Hepatocyte (in vitro differentiated cells): Measurements from ENCODE around the gene DNAJA4. TPM values are rescaled to one million over a fixed set of nuclear protein-coding genes. Genes with fewer than 3 reads are reported as not detected.

Experiments
- DNase-seq: peaks from one replicate; pipeline ENCODE4 v3.0.0-alpha.2; 2016; ENCODE audit warnings: low spot score
- H2AFZ ChIP-seq: fragments of 200-600 bp; sonication (generic); 2 replicates; pipeline ENCODE4 v1.6.0; 2016; ENCODE audit warnings: antibody characterized with exemption, mild to moderate bottlenecking
- H3K27ac ChIP-seq: fragments of 200-600 bp; sonication (generic); 2 replicates; pipeline ENCODE4 v1.5.1; 2016; ENCODE audit warnings: mild to moderate bottlenecking
- H3K27me3 ChIP-seq: fragments of 200-600 bp; sonication (generic); 2 replicates; pipeline ENCODE4 v1.6.1; 2016
- H3K36me3 ChIP-seq: fragments of 200-600 bp; sonication (generic); replicated peaks from 2 replicates; pipeline ENCODE4 v1.5.1; 2016; ENCODE audit warnings: low read depth; ENCODE audit not compliant: insufficient read depth
- H3K4me1 ChIP-seq: fragments of 200-600 bp; sonication (generic); 2 replicates; pipeline ENCODE4 v1.5.1; 2016; ENCODE audit warnings: mild to moderate bottlenecking, moderate library complexity; ENCODE audit not compliant: insufficient read depth
- H3K4me2 ChIP-seq: fragments of 200-600 bp; sonication (generic); 2 replicates; pipeline ENCODE4 v1.6.0; 2016
- H3K4me3 ChIP-seq: fragments of 200-600 bp; sonication (generic); 2 replicates; pipeline ENCODE4 v1.5.1; 2016; ENCODE audit warnings: mild to moderate bottlenecking
- H3K79me2 ChIP-seq: fragments of 200-600 bp; sonication (generic); 2 replicates; pipeline ENCODE4 v1.6.0; 2017; ENCODE audit warnings: mild to moderate bottlenecking
- H3K9me2 ChIP-seq: fragments of 200-600 bp; sonication (generic); replicated peaks from 2 replicates; pipeline ENCODE4 v1.6.0; 2017; ENCODE audit warnings: mild to moderate bottlenecking; ENCODE audit not compliant: insufficient read depth
- H3K9me3 ChIP-seq: fragments of 200-600 bp; sonication (generic); 2 replicates; pipeline ENCODE4 v1.5.1; 2016; ENCODE audit warnings: low read depth, mild to moderate bottlenecking
- H4K20me1 ChIP-seq: fragments of 200-600 bp; sonication (generic); 2 replicates; pipeline ENCODE4 v1.6.0; 2016; ENCODE audit warnings: mild to moderate bottlenecking; ENCODE audit not compliant: insufficient read depth, poor library complexity, severe bottlenecking
- CTCF ChIP-seq: fragments of 200-600 bp; sonication (generic); IDR thresholded peaks from 2 replicates; pipeline ENCODE4 v1.5.1; 2016; ENCODE audit warnings: antibody characterized with exemption, mild to moderate bottlenecking; ENCODE audit not compliant: poor library complexity
- EZH2 ChIP-seq: fragments of 200-600 bp; sonication (generic); IDR thresholded peaks from 2 replicates; pipeline ENCODE4 v1.6.1; 2016; ENCODE audit warnings: antibody characterized with exemption, mild to moderate bottlenecking, borderline replicate concordance
- EZH2phosphoT487 ChIP-seq: fragments of 200-600 bp; sonication (generic); IDR thresholded peaks from one replicate; pipeline ENCODE4 v1.6.1; 2018; ENCODE audit warnings: antibody characterized with exemption, mild to moderate bottlenecking, low read depth, moderate library complexity; ENCODE audit not compliant: unreplicated experiment, severe bottlenecking
- WGBS: methylation state at CpG from one replicate; pipeline ENCODE4 v1.1.6; 2016; ENCODE audit warnings: low lambda C conversion rate; ENCODE audit errors: missing lambda C conversion rate; 5-methylcytosine and 5-hydroxymethylcytosine counted together
- polyA plus RNA-seq: library from polyadenylated mRNA; unstranded; fragments of >200 nt; fragmentation: Nextera tagmentation; extraction: Ambion mirVana; gene quantifications from 2 replicates; pipeline ENCODE4 v1.2.1, GENCODE V29; 2016
- total RNA-seq: library from RNA; depleted of rRNA; stranded (reverse); fragments of >200 nt; gene quantifications from 2 replicates; pipeline ENCODE4 v1.2.3, GENCODE V29; 2014

The DNAJA4 gene
- total and polyA plus RNA-seq, 2 experiments from 2014 or later = 2.8 to 3.6 TPM

- no peaks in the 10 kb centered on the region for H3K4me1 ChIP-seq
- no peaks in the 10 kb centered on the region for H3K9me3 ChIP-seq
- no peak overlapping the region for H3K4me3 ChIP-seq
- TF ChIP-seq CTCF = no peak
- TF ChIP-seq EZH2 = no peak
- no peak for TF ChIP-seq EZH2phosphoT487
- no peaks in the 10 kb centered on the region for H3K36me3 ChIP-seq
- H4K20me1 ChIP-seq = no peaks in the 10 kb centered on the region
- H3K27ac ChIP-seq = no peak overlapping the region
- H3K79me2 ChIP-seq = no peaks in the 10 kb centered on the region
- WGBS = 92% methylated on average over 5 of the region's 5 CpGs
- H3K9me2 ChIP-seq = no peaks in the 10 kb centered on the region
- H3K4me2 ChIP-seq = no peak overlapping the region
- no peak overlapping the region for H2AFZ ChIP-seq
- H3K27me3 ChIP-seq = no peaks in the 10 kb centered on the region
- no peak for DNase-seq
These were observed 31.4 kb upstream of the DNAJA4 start for GRCh38 chr15:78232951-78233350.

GRCh38 chr15:78233496-78233895 lies 30.9 kb upstream of the DNAJA4 start:
- no peaks in the 10 kb centered on the region for H4K20me1 ChIP-seq
- H3K9me2 ChIP-seq = no peaks in the 10 kb centered on the region
- no peak for TF ChIP-seq EZH2
- TF ChIP-seq EZH2phosphoT487 = no peak
- no peak for TF ChIP-seq CTCF
- H3K27me3 ChIP-seq = no peaks in the 10 kb centered on the region
- no peak overlapping the region for H3K27ac ChIP-seq
- no peaks in the 10 kb centered on the region for H3K36me3 ChIP-seq
- no peak overlapping the region for H2AFZ ChIP-seq
- H3K9me3 ChIP-seq = no peaks in the 10 kb centered on the region
- no peaks in the 10 kb centered on the region for H3K4me1 ChIP-seq
- no peak for DNase-seq
- H3K79me2 ChIP-seq = no peaks in the 10 kb centered on the region
- no peak overlapping the region for H3K4me2 ChIP-seq
- WGBS = 85% methylated on average over 11 of the region's 11 CpGs
- no peak overlapping the region for H3K4me3 ChIP-seq

- 70% methylated on average over 6 of the region's 6 CpGs for WGBS
- Histone ChIP-seq H3K79me2 (no peaks in the 10 kb centered on the region), H4K20me1 (no peaks in the 10 kb centered on the region), H3K4me2 (no peak within 1 kb of the TSS), H3K36me3 (no peaks in the 10 kb centered on the region), H3K27ac (no peak within 1 kb of the TSS), H3K4me1 (no peaks in the 10 kb centered on the region), H3K4me3 (no peak within 1 kb of the TSS), H3K27me3 (no peaks in the 10 kb centered on the region), H2AFZ (no peak within 1 kb of the TSS), H3K9me3 (no peaks in the 10 kb centered on the region), H3K9me2 (no peaks in the 10 kb centered on the region)
- DNase-seq = no peak
- TF ChIP-seq CTCF (no peak), EZH2phosphoT487 (no peak), EZH2 (no peak)
These were observed 29.8 kb upstream of the DNAJA4 start, which contains the start of gene ACSBG1 for GRCh38 chr15:78234515-78235040. TSS of gene ACSBG1 (minus strand) at chr15:78234565. CDS start at chr15:78234501, 64 bp downstream.
